Loucy (cell line): ENCODE measurements around the gene EIF4E3.

Experiments used
- H2AFZ ChIP-seq: fragments of 200-600 bp; sonication (generic); 2 replicates; pipeline ENCODE4 v1.6.0; 2016; ENCODE audit warnings: antibody characterized with exemption, mild to moderate bottlenecking, low read length, moderate library complexity
- H3F3A ChIP-seq: fragments of 200-600 bp; 2 replicates; pipeline ENCODE4 v1.6.0; 2016; ENCODE audit warnings: antibody characterized with exemption, low read depth, mild to moderate bottlenecking
- H3K27me3 ChIP-seq: fragments of 200-600 bp; sonication (generic); 2 replicates; pipeline ENCODE4 v1.6.1; 2014; ENCODE audit warnings: low read length, mild to moderate bottlenecking; ENCODE audit not compliant: insufficient read depth, poor library complexity, severe bottlenecking
- H3K36me3 ChIP-seq: fragments of 200-600 bp; sonication (generic); 2 replicates; pipeline ENCODE4 v1.6.1; 2016; ENCODE audit warnings: low read length; ENCODE audit not compliant: insufficient read depth
- H3K4me1 ChIP-seq: fragments of 200-600 bp; sonication (generic); 2 replicates; pipeline ENCODE4 v1.5.1; 2014; ENCODE audit warnings: low read length, mild to moderate bottlenecking; ENCODE audit not compliant: insufficient read depth, poor library complexity, severe bottlenecking
- H3K4me2 ChIP-seq: fragments of 200-600 bp; sonication (generic); 2 replicates; pipeline ENCODE4 v1.6.0; 2014; ENCODE audit warnings: antibody characterized with exemption, low read length, low read depth, mild to moderate bottlenecking; ENCODE audit not compliant: poor library complexity, severe bottlenecking
- H3K4me3 ChIP-seq: fragments of 200-600 bp; sonication (generic); 2 replicates; pipeline ENCODE4 v1.5.1; 2014; ENCODE audit warnings: low read length, mild to moderate bottlenecking, mixed read lengths; ENCODE audit not compliant: poor library complexity, severe bottlenecking
- H3K79me2 ChIP-seq: fragments of 200-600 bp; sonication (generic); 2 replicates; pipeline ENCODE4 v1.6.1; 2014; ENCODE audit warnings: low read length; ENCODE audit not compliant: insufficient read depth
- H3K9ac ChIP-seq: fragments of 200-600 bp; sonication (generic); 2 replicates; pipeline ENCODE4 v1.6.0; 2014; ENCODE audit warnings: mild to moderate bottlenecking, low read depth, low read length, moderate library complexity; ENCODE audit not compliant: poor library complexity, severe bottlenecking
- H3K9me2 ChIP-seq: fragments of 200-600 bp; sonication (generic); replicated peaks from 2 replicates; pipeline ENCODE4 v1.6.1; 2016; ENCODE audit warnings: low read depth, low read length, mixed read lengths
- H3K9me3 ChIP-seq: fragments of 200-600 bp; sonication (generic); 2 replicates; pipeline ENCODE4 v1.6.1; 2014; ENCODE audit warnings: mild to moderate bottlenecking, antibody characterized with exemption, low read length, low read depth; ENCODE audit not compliant: insufficient read depth
- H4K20me1 ChIP-seq: fragments of 200-600 bp; sonication (generic); 2 replicates; pipeline ENCODE4 v1.6.0; 2014; ENCODE audit warnings: antibody characterized with exemption, low read length, mild to moderate bottlenecking; ENCODE audit not compliant: insufficient read depth, poor library complexity, severe bottlenecking
- CTCF ChIP-seq: fragments of 200-600 bp; sonication (generic); conservative IDR thresholded peaks from 2 replicates; pipeline ENCODE4 v1.5.1; 2014; ENCODE audit warnings: mild to moderate bottlenecking, antibody characterized with exemption, low read length
- EZH2phosphoT487 ChIP-seq: fragments of 200-600 bp; IDR thresholded peaks from 2 replicates; pipeline ENCODE4 v1.6.1; 2018; ENCODE audit warnings: antibody characterized with exemption, mild to moderate bottlenecking, moderate library complexity, borderline replicate concordance

EIF4E3 gene

GRCh38 chr3:71694358-71694999, 30.7 kb downstream of the EIF4E3 start:
- no peaks in the 10 kb centered on the region for H3F3A ChIP-seq
- H3K36me3 ChIP-seq = no peaks in the 10 kb centered on the region
- H3K27me3 ChIP-seq = no peaks in the 10 kb centered on the region
- no peaks in the 10 kb centered on the region for H4K20me1 ChIP-seq
- no peak overlapping the region for H3K4me3 ChIP-seq
- no peaks in the 10 kb centered on the region for H3K9me2 ChIP-seq
- no peaks in the 10 kb centered on the region for H3K79me2 ChIP-seq
- no peak overlapping the region for H3K4me2 ChIP-seq
- H3K9ac ChIP-seq = no peak overlapping the region
- peaks cover 5% of the 10 kb centered on the region for H3K4me1 ChIP-seq
- H2AFZ ChIP-seq = no peak overlapping the region
- H3K9me3 ChIP-seq = no peaks in the 10 kb centered on the region
- TF ChIP-seq EZH2phosphoT487 (no peak), CTCF (no peak)

- Histone ChIP-seq H3K4me3 (no peak overlapping the region), H4K20me1 (no peaks in the 10 kb centered on the region), H3F3A (no peaks in the 10 kb centered on the region), H3K36me3 (no peaks in the 10 kb centered on the region), H3K79me2 (no peaks in the 10 kb centered on the region), H3K9ac (no peak overlapping the region), H3K4me1 (peaks cover 5% of the 10 kb centered on the region), H3K9me3 (no peaks in the 10 kb centered on the region), H3K27me3 (no peaks in the 10 kb centered on the region), H3K9me2 (no peaks in the 10 kb centered on the region), H2AFZ (no peak overlapping the region), H3K4me2 (no peak overlapping the region)
- no peak for TF ChIP-seq EZH2phosphoT487
- TF ChIP-seq CTCF = no peak
These were observed 31.6 kb downstream of the EIF4E3 start for GRCh38 chr3:71693641-71694040.

GRCh38 chr3:71692139-71692538, 33.1 kb downstream of the EIF4E3 start:
- no peak overlapping the region for H3K4me2 ChIP-seq
- H3K36me3 ChIP-seq = no peaks in the 10 kb centered on the region
- TF ChIP-seq CTCF = no peak
- no peak for TF ChIP-seq EZH2phosphoT487
- H4K20me1 ChIP-seq = no peaks in the 10 kb centered on the region
- H3K27me3 ChIP-seq = no peaks in the 10 kb centered on the region
- H3K79me2 ChIP-seq = no peaks in the 10 kb centered on the region
- peaks cover 16% of the 10 kb centered on the region for H3K4me1 ChIP-seq
- no peaks in the 10 kb centered on the region for H3K9me3 ChIP-seq
- H3K9me2 ChIP-seq = no peaks in the 10 kb centered on the region
- no peak overlapping the region for H3K9ac ChIP-seq
- no peak overlapping the region for H2AFZ ChIP-seq
- no peaks in the 10 kb centered on the region for H3F3A ChIP-seq
- no peak overlapping the region for H3K4me3 ChIP-seq
